ENCODE measurements around the gene RASAL2.
"Not testable (repeated sequence)": the region's sequence is repeated elsewhere in the genome, so short reads cannot be mapped to it uniquely, and the experiment has no call there.

Gene RASAL2

DNA sequence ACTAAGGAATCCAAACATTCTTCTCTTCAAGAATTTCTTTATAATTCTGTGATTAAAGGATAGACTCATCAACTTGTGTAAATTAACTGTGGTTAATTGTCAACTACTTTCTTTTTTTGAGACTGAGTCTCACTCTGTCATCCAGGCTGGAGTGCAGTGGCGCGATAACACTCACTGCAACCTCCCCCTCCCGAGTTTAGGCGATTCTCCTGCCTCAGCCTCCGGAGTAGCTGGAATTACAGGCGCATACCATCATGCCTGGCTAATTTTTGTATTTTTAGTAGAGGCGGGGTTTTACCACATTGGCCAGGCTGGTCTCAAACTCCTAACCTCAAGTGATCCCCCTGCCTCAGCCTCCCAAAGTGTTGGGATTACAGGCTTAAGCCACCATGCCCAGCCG, 296.4 kb downstream of the RASAL2 start:
- DNase-seq (ENCODE audit: low spot score): not testable (repeated sequence)

DNA sequence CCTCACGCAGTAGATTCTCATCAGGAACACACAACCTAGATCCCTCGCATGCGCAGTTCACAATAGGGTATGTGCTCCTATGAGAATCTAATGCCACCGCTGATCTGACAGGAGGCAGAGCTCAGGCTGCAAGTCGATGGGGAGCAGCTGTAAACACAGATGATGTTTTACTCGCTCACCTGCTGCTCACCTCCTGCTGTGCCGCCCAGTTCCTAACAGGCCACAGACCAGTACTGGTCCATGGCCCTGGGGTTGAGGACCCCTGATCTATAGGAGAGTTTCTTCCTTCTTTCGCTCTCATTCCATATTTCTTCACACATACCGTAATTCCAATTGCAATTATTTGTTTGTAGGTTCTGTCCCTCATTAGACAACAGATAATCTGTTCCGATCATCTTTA, 299.5 kb downstream of the RASAL2 start:
- no peak for DNase-seq (ENCODE audit: low spot score)

DNA sequence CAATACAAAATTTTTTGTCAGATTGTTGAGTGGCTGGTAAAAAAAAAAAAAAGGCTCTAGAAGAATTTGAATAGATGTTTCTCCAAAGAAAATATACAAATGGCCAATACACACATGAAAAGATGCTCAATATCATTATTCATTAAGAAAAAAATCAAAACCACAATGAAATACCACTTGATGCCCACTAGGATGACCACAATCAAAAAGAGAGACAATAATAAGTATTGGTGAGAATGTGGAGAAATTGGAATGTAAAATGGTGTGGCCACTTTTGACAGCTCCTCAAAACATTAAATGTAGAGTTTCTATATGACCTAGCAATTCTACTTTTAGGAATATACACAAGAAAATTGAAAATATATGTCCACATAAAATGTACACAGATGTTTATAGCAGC, 302.9 kb downstream of the RASAL2 start:
- no peak for DNase-seq (ENCODE audit: low spot score)

DNA sequence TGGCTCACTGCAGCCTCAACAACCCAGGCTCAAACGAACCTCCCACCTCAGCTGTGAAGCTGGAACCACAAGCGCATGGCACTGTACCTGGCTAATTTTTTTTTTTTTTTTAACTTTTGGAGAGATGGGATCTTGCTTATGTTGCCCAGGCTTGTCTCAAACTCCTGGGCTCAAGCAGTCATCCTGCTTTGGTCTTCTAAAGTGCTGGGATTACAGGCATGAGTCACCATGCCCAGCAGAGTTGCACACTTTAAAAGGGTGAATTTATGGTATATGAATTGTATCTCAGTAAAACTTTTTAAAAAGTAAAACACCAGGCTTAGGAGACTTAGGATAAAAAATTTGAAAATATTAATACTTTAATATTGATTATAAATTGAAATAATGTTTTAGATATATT, 303.8 kb downstream of the RASAL2 start:
- DNase-seq (ENCODE audit: low spot score): no peak

DNA sequence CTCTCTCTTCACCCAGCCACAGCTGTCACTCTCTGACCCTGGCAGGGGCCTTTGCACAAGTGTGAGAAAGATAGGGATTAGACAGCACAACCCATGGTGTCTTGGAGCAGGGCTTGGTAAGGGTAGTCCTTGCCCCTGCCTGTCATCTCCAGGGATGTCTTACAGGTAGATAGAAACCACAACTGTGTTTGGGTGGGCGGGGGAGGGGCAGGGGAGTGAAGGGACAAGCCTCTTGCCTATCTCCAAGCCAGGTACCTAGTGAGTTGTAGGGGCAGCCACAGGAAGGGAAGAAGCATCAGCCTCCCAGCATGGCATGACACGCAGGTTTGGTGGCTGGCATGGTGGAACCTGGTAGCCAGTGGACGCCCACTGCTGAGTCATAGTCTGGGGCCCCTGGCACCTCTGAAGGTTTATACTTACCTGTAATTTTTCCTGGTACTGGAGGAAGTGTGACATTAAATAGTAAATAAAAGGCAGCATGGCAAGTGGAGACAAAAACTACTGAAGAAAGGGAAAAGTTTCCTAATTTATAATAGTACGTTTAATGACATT, 305.3 kb downstream of the RASAL2 start:
- no peak for DNase-seq (ENCODE audit: low spot score)

DNA sequence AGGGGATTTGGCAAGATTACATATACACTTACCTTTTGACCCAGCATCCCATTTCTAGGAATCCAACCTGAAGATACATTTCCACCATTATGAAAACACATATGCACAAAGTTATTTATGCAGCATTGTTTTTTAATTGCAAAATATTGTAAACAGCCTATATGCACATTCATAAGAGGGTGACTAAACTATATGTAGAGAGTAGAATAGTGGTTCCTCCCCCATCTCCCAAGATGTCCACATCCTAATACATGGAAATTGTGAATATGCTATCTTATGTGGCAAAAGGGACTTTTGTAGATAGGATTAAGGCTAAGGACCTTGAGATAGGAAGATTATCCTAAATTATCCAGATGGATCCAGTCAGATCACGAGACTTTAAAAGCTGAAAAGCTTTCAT, 311.2 kb downstream of the RASAL2 start:
- DNase-seq (ENCODE audit: low spot score): no peak

DNA sequence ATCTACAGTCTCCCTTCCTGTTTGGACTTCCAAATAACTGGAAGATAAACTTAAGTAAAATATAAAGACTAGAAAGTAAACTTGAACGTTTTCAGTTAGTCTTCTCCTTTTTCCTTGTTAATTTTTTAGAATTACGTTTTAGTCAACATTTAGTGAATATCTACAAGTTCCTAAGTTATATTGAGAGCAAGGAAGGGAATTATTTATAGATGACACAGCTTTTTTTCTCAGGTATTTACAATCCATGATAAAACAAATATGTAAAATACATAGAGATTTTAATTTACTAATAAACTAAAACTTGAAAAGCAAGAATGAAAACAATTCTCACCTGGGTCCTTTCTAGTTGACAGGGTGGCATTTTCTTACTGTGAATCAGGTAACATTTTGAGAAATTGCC, 313.3 kb downstream of the RASAL2 start:
- DNase-seq (ENCODE audit: low spot score): no peak

DNA sequence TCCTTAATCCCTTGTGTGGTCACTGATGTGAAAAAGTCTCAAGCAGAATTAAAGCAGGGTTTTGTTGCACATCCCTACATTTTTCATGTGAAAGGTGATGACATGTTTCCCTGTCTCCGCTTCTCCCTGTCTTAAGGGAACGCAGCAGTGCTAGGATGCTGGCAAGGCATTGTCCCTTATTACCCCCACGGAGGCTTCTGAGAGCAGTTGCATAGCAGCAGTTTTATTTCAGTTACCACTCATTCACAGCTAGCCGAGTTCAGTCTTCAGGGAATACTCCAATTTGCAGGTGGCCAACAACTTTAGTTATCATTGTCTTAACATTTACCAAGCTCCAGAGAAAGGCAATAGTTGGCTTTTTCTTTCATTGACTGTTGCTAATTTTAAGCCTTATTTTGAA, 313.8 kb downstream of the RASAL2 start:
- no peak for DNase-seq (ENCODE audit: low spot score)

DNA sequence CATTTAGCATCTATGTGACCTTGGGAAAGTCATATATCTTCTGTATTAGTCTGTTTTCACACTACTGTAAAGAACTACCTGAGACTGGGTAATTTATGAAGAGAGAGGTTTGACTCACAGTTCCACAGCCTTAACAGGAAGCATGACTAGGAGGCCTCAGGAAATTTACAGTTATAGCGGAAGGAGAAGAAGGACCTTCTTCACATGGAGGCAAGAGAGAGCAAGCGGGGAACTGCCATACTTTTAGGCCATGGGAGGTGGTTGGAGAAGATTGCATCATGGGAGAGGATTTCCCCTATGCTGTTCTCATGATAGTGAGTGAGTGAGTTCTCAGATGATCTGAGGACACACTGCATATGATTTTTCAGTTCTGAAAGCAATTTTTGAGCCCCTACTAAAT, 315.0 kb downstream of the RASAL2 start:
- no peak for DNase-seq (ENCODE audit: low spot score)

DNA sequence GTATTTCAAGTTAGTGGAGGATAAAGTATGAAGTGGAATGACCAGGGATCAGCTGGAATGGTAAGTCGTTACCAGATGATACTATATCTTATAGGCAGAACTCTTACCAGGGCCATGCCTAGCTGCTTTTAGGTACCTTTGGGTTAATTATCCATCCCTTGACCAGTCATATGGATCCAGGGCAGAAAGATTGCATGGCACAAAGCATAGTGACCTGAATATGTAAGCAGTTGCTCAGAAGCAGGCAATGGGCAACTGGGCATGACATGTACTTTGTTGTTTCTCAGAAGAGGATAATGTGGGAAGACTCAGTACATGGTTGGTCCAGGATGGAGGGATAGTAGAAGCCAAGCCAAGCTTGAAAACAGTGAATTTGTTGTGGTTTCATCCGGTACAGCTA, 315.6 kb downstream of the RASAL2 start:
- no peak for DNase-seq (ENCODE audit: low spot score)

DNA sequence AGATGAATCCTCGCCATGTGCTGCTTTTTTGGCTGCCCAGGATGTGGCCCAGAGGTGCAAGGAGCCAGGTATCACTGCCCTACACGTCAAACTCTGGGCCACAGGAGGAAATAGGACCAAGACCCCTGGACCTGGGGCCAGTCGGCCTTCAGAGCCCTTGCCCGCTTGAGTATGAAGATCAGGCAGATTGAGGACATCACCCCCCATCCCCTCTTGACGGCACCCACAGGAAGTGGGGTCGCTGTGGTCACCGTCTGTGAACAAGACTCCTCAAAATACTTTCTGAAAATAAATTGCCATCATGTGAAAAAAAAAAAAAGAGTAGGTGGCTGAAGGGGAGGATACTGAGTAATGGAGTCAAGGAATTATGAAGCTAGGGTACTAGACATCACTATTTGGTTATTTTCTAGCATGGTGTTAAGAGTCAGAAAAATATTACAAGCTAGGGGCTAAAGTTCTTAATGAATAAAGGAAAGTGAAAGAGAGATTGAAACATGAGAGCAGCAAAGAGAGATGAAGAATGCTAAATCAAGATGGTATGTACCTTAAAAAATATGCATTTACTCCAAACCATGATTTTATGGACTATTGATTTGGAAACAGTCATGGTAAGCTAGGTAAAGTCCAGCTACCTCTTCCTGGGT, 318.0 kb downstream of the RASAL2 start:
- no peak for DNase-seq (ENCODE audit: low spot score)

DNA sequence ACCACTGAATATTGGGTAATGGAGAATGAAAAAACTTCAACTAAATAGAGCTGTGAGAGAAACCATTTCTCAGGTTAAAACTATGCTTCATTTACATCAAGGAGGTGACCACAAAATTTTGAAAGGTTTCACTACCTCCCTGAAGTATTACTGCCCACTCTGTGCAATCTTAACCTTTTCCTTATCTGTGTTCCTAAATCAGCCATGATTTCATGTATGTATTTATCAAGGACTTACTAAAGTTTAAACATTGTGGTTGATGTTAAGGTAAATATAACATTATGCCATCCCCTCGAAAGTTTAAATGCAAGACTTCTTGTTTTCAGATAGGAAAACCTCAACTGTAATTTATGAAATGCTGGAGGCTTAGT, 318.5 kb downstream of the RASAL2 start:
- DNase-seq (ENCODE audit: low spot score): no peak

DNA sequence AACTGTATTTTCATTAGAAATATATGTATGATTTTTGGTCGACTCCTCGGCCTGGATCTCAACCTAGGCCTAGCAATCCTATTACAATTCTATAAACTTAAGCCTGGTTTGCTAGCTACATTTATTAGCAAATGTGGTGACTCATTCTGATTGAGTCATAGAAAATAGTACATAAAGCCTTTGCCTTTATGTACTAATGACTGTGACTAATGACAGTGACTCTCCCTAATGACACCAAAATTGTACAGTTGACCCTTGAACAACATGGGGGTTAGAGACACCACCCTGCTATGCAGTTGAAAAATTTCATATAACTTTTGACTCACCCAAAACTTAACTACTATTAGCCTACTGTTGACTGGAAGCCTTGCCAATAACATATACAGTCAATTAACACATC, 324.0 kb downstream of the RASAL2 start:
- DNase-seq (ENCODE audit: low spot score): no peak

DNA sequence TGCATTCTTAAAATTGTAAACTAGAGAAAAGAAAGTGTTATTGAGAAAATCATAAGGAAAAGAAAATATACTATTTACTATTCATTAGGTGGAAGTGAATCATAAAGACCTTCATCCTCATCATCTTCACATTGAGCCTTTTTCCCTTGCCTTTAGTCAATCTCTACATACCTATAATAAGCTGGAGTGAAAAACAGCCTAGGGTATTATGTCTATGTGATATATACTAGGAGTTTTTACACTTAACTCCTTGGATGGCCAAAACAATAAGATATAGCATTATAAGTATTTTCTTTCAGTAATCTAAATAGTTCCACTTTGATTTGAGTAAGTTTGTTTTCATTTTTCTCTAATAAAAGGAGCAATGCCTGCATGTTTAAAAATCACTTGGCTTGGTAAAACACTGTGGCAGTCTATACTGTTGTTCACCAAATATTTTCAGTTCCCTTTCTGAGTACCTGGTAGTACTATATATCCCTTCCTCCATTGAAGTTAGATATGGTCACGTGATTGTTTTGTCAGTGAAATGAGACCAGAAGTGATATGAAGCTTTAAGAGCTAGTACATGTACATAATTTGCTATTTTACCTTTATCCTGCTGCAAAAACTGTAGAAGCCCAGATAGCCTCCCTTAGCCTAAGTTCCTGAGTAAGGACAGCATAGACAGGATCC, 324.5 kb downstream of the RASAL2 start:
- DNase-seq (ENCODE audit: low spot score): no peak

DNA sequence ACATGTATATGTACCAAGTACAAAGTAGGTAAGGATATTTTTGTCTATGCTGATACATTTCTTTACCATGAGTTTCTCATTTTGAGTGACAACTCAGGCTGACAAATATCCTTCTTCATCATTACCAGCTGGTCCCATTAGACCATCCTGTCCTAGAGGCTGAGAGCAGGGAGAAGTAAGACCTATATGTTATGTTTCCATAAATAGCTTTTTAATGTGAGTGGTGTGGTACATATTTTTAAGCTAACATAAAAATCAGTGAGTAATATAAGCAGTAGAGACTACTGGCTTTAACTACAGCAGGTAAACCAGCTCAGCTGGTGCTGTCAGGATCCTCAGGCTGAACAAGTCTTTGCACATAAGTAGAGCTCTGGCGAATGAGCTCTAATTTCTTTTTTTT, 340.5 kb downstream of the RASAL2 start:
- DNase-seq (ENCODE audit: low spot score): no peak

DNA sequence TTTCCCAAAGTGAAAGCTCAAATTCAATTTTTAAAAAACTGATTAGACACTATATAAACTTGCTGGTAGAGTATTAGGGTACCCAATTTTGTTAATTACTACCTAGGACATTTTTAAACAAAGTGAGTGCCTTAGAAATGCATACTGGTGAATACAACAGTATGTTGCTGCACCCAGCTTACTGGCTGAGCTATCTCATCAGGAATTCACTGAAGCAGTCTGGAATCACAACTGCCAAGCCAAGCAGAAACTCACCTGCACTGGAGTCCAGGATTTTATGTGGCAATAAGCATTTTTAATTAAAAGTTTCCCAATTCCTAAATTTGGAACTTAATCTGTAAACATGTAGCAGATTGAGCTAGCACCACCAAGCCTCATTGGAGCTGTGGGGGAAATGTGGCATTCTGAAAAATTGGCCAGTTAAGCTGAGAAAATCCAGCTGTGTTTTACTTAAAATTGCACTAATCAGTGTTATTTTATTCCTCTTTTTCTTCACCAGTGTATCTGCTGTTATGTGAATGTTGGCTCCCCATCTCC, 341.1 kb downstream of the RASAL2 start:
- DNase-seq (ENCODE audit: low spot score): no peak

DNA sequence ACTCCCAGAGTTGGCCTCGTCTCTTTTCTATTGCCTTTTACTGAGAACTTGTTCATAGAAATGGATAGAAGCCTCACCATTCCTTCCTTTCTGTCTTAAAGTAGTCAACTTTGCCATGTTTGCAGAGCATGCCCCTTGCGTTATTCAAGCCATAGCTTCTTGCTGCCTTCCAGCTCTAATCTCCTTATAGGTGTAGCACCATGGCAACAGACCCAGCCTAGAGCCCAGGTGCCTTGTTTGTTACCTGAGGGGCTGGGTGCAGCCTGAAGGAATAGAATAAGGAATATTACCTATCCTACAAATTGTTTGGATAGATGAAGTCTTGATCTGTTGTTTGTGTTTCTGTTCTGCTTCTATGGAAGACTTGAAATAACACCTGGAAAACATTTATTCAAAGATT, 343.0 kb downstream of the RASAL2 start:
- DNase-seq (ENCODE audit: low spot score): no peak

DNA sequence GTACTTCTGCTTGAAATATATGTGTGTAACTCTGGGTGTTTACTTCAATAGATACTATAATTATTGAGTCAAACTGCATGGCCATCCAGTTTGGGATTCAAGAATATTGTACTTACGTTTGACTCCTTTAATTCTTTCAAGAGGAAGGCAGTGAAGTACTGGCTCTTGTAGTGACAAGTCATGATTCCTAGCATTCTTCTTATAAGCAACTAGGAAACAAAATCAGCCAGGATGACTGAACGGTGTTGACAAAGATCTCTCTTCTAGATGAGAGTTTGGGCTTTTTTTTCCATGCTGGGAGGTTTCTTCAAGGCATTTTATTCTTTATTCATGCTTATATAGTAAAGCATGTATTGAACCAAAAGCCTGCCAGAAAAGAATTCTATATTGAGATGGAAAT, 344.5 kb downstream of the RASAL2 start:
- no peak for DNase-seq (ENCODE audit: low spot score)

DNA sequence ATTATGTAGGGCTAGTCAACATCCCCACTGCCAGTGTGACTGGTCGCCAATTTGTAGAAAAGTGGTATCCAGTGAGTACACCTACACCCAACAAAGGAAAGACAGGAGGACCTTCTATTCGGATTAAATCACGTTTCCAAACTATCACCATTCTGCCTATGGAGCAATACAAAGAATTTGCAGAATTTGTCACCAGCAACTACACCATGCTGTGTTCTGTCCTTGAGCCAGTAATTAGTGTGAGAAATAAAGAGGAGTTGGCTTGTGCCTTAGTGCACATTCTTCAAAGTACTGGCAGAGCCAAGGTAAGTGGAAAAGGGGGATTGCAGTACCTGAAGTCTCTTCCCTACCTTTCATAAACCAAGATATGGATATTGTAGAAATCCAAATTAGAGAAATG, 349.0 kb downstream of the RASAL2 start:
- no peak for DNase-seq (ENCODE audit: low spot score)

DNA sequence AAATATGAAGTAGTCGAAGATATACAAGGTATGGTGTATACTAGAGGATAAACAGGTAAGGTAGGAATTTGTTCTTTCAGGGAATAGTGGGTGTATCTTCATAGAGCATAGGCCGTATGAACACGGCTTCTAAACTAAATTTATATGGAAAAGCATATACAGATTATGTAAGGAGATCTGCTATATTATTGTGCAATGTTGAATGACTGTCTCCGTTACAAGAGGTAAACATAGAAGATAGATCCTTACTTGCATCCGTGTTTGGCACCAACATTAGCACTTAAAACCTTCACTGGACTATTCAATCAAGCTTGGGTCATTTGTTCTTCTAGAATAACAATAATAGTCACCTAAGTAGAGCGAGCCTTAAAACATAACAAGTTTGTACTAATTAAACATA, 357.0 kb downstream of the RASAL2 start:
- no peak for DNase-seq (ENCODE audit: low spot score)

DNA sequence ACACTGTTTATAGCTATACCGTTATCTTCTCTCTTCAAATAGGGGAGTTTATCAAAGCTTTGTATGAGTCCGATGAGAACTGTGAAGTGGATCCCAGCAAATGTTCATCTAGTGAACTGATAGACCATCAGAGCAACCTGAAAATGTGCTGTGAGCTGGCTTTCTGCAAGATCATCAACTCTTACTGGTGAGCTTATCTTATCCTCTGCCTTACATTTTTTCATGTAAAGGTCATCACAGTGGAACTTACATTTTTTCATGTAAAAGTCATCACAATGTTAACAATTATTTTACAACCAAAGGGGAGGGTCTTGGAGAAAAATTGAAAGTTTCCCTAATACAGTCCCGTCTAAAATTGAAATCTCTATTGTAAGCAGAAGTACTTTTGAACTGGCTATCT, 357.6 kb downstream of the RASAL2 start:
- DNase-seq (ENCODE audit: low spot score): no peak

DNA sequence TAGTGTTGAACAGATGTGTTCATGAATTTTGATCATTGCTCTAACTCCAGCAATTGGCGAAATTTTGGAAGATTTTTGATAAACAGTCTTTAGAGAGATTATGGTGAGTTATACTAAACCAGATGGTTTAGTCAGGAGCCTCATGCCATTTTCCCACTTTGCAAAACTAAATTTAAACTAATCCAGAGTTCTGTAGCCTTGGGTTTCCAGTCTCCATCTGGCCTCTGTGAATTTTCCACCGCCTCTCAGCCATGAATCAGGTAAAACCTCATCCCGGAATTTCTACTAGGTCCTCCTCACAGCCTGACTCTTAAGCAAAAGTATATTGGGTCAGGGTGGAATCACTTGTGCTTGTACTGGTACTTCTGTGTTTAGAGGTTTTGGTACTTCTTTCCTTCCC, 358.1 kb downstream of the RASAL2 start:
- no peak for DNase-seq (ENCODE audit: low spot score)

DNA sequence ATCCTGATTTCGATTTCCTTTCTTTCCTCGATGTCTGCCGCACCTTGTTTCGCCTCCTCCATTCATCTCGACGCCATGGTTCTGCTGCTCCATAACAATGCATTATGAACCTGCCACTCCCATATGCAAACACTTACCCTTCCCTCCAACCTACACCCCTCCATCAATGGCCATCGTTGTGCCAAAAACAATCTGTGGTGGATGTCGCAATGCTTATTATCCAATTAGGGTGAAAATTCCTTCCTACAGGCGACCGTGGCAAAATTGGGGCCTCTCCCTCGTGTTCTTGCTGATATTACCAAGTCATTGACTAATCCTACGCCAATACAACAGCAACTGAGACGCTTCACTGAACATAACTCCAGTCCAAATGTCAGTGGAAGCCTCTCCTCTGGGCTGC, 362.6 kb downstream of the RASAL2 start:
- DNase-seq (ENCODE audit: low spot score): no peak

DNA sequence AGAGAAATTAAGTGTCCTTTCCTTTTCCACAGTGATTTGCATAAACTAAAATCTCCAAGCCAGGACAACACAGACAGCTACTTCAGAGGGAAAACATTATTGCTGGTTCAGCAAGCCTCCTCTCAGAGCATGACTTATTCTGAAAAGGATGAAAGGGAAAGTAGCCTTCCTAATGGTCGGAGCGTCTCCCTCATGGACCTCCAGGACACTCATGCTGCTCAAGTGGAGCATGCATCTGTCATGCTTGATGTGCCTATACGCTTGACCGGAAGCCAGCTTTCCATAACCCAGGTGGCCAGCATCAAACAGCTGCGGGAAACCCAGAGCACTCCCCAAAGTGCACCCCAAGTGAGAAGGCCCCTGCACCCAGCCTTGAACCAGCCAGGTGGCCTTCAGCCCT, 363.7 kb downstream of the RASAL2 start:
- no peak for DNase-seq (ENCODE audit: low spot score)
